ENCODE measurements around the gene JAK1. TPM values are rescaled to one million over a fixed set of nuclear protein-coding genes. Genes with fewer than 3 reads are reported as not detected.

JAK1 gene
- polyA plus RNA-seq, 2 of the 4 experiments (the other 2 are of a cell fraction), result 110 to 159 TPM

DNA sequence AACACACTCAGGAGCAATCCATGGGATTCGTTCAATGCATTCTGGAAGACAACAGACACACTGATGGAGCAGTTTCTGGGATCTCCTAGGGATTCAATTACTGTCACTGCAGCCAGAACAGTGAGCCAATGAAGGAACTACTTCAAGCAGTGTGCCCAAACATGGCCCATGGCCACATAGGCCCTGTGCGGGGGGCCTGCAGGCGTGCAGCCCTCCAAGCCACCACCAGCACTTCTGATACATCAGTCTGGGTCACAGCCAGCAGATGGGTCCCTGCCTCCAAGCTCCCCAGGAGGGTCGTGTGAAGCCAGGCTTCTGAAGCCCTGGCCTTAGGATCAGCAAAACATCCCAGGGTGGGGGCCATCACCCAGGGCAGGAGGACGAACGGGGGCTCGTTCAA is 122.2 kb downstream of the JAK1 start:
- TF ChIP-seq MYC (IDR thresholded peaks at IDR 0.05; ENCODE audit: borderline replicate concordance, low read length) (no peak), POLR2AphosphoS2 (conservative IDR thresholded peaks at IDR 0.05; ENCODE audit: low read length) (no peak), SMC3 (IDR thresholded peaks at IDR 0.05) (no peak), ZNF302 (CRISPR knock-in tag; IDR thresholded peaks at IDR 0.05) (no peak), FOXS1 (CRISPR knock-in tag; IDR thresholded peaks at IDR 0.05) (no peak), CHD2 (IDR thresholded peaks at IDR 0.05; ENCODE audit: low read length, partially characterized antibody) (no peak)
- TF ChIP-seq, protein P1, sequence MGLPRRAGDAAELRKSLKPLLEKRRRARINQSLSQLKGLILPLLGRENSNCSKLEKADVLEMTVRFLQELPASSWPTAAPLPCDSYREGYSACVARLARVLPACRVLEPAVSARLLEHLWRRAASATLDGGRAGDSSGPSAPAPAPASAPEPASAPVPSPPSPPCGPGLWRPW (IDR thresholded peaks at IDR 0.05), result no peak
- H3K4me1 ChIP-seq, result peaks cover 19% of the 10 kb centered on the region
- H3K4me3 ChIP-seq, result no peak overlapping the region
- no peak overlapping the region for H3K4me2 ChIP-seq
- WGBS (ENCODE audit: missing lambda C conversion rate), result 100% methylated on average over 5 of the region's 7 CpGs
- CTCF ChIA-PET, result interaction anchor here (0.7 to 1.3 kb wide), 2 partner anchors 85 to 843 kb away, joined by 3 read pairs; no protein-coding TSS in a partner anchor
- ATAC-seq (no peak), DNase-seq (ENCODE audit: low read depth in 1 of 2, low spot score in 1 of 2) (no peak), FAIRE-seq (no peak)
- POLR2A ChIA-PET, result no interaction called here
- no peaks in the 10 kb centered on the region for H3K9me3 ChIP-seq
- H3K27ac ChIP-seq, result no peak overlapping the region

DNA sequence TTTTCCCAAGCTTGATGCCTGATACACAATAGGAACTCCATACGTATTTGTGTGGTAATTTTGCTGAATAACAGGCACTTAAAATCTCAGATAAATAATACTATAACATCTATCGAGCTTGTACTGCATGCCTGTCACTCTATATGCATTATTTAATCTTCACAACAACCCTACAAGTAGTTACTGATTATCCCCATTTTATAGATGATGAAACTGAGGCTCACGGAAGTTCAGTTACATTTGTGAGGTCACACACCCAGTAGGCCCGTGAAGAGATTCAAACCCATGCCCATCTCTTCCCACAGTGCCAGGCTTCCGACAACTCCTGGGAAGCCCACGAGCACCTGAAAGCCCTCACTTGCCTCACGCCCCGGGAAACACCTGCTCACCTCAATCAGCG is 122.7 kb downstream of the JAK1 start:
- Histone ChIP-seq H3K4me1 (peaks cover 19% of the 10 kb centered on the region), H3K4me3 (no peak overlapping the region), H3K4me2 (no peak overlapping the region), H3K27ac (no peak overlapping the region), H3K9me3 (no peaks in the 10 kb centered on the region)
- DNase-seq (ENCODE audit: low read depth in 1 of 2, low spot score in 1 of 2) (no peak), FAIRE-seq (no peak), ATAC-seq (no peak)
- WGBS (ENCODE audit: missing lambda C conversion rate), result 84% methylated on average over 7 of the region's 9 CpGs
- POLR2A ChIA-PET, result no interaction called here
- no peak for TF ChIP-seq CHD2 (IDR thresholded peaks at IDR 0.05; ENCODE audit: low read length, partially characterized antibody)
- CTCF ChIA-PET, result interaction anchor here (1.3 kb wide), 1 partner anchor 844 kb away, joined by 3 read pairs; no protein-coding TSS in a partner anchor

DNA sequence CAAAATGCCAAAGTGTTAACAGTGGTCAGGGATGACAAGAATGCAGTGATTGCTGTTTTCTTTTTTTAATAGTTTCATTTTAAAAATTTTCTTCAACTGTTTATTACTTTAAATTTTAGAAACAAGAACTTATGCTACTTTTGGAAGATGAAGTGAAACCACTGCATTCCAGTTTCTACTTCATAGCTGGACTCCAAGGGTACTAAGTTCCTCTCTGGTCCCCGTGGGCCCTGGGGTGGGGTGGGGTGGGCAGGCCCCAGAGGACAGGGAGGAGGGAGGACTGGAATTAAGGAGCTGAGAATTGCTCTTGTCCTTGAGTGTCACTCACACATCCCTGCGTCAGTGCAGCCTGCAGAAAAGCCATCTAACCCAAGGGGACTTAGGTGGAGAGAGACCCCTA is 124.1 kb downstream of the JAK1 start:
- Histone ChIP-seq H3K27ac (0 out of 6 replicates have a peak overlapping the region, but pooled peaks of 1 of the 2 experiments have one; percentile 33), H3K4me1 (peaks cover 19% of the 10 kb centered on the region), H3K9me3 (no peaks in the 10 kb centered on the region), H3K4me3 (no peak overlapping the region), H3K4me2 (no peak overlapping the region; the same call in 2 of the 3 replicates)
- FAIRE-seq (no peak), ATAC-seq (no peak), DNase-seq (ENCODE audit: low read depth in 1 of 2, low spot score in 1 of 2) (no peak)
- POLR2A ChIA-PET, result no interaction called here
- WGBS (ENCODE audit: missing lambda C conversion rate), result 65% methylated on average over 2 of the region's 2 CpGs
- TF ChIP-seq SREBF2 (IDR thresholded peaks at IDR 0.05) (no peak), KDM1A (IDR thresholded peaks at IDR 0.05; ENCODE audit: low read depth) (no peak), ZNF302 (CRISPR knock-in tag; IDR thresholded peaks at IDR 0.05) (no peak), FOSB (CRISPR knock-in tag; IDR thresholded peaks at IDR 0.05) (no peak), MAZ (IDR thresholded peaks at IDR 0.05; ENCODE audit: borderline replicate concordance, low read depth, low read length) (no peak)
- CTCF ChIA-PET, result interaction anchor here (0.6 kb wide), 1 partner anchor 125 kb away, joined by 4 read pairs; no protein-coding TSS in a partner anchor

DNA sequence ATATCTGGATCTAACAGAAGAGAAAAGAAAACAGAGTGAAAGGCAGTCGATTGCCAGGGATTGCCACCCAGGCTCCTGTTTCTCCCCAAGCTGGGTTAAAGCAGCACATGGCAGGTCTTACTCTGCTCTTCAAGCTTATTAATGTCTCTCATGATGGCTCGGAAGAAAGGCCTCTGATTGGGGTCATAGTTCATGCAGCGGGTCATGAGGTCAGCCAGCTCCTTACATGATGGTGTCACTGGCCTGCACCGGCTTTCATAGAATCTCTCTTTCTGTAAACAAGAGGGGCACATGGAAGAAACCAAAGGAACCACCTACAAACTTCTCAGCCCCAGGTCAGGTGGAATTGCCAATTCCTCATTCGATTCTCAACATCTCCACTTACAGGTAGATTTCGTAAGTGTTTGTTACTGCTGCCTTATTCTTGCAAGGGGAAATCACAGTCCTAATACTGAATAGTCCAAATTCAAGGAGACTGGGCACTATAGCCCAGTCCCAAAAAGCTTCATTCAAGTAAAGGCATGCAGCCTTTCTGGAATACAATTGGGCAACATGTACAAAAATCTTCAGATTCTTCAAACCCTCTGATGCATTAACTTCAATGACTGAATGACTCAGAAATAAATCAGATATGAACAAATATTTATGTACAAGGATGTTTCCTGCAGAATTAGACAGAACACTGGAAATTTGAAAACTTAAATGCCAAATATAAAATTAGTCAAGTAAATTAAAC is 124.9 kb downstream of the JAK1 start:
- DNase-seq (ENCODE audit: low read depth in 1 of 2, low spot score in 1 of 2) (no peak), FAIRE-seq (no peak), ATAC-seq (no peak)
- no peaks in the 10 kb centered on the region for H3K9me3 ChIP-seq
- H3K27ac ChIP-seq, result peak overlapping the region; percentile 16 to 41; a peak in 2 of 6 replicates
- ChIA-PET CTCF (interaction anchor here (1.0 kb wide), 1 partner anchor 18 kb away, joined by 3 read pairs; no protein-coding TSS in a partner anchor), POLR2A (no interaction called here)
- WGBS (ENCODE audit: missing lambda C conversion rate), result 89% methylated on average over 6 of the region's 6 CpGs
- H3K4me2 ChIP-seq, result no peak overlapping the region; the same call in 2 of the 3 replicates
- H3K4me3 ChIP-seq, result no peak overlapping the region
- peaks cover 19% of the 10 kb centered on the region for H3K4me1 ChIP-seq
- TF ChIP-seq ZSCAN20 (CRISPR knock-in tag; IDR thresholded peaks at IDR 0.05) (no peak), ESRRA (IDR thresholded peaks at IDR 0.05; ENCODE audit: borderline replicate concordance, low read length) (no peak), CHD2 (IDR thresholded peaks at IDR 0.05; ENCODE audit: low read length, partially characterized antibody) (no peak), POLR2A (IDR thresholded peaks at IDR 0.05; ENCODE audit: low read length) (no peak), RAD21 (conservative IDR thresholded peaks at IDR 0.05 in 1 of 2, IDR thresholded peaks at IDR 0.05 in 1 of 2) (no peak), POLR2AphosphoS2 (conservative IDR thresholded peaks at IDR 0.05; ENCODE audit: low read length) (no peak), KDM5A (IDR thresholded peaks at IDR 0.05) (no peak), FOSB (CRISPR knock-in tag; IDR thresholded peaks at IDR 0.05) (no peak), RFX5 (IDR thresholded peaks at IDR 0.05) (no peak), HDAC2 (IDR thresholded peaks at IDR 0.05) (no peak), SMC3 (IDR thresholded peaks at IDR 0.05) (no peak), CBX2 (IDR thresholded peaks at IDR 0.05; ENCODE audit: borderline replicate concordance, low read depth) (no peak), EHF (CRISPR knock-in tag; IDR thresholded peaks at IDR 0.05) (no peak), HOXB13 (CRISPR knock-in tag; IDR thresholded peaks at IDR 0.05; ENCODE audit: low read depth) (no peak)
- TF ChIP-seq, protein P2, sequence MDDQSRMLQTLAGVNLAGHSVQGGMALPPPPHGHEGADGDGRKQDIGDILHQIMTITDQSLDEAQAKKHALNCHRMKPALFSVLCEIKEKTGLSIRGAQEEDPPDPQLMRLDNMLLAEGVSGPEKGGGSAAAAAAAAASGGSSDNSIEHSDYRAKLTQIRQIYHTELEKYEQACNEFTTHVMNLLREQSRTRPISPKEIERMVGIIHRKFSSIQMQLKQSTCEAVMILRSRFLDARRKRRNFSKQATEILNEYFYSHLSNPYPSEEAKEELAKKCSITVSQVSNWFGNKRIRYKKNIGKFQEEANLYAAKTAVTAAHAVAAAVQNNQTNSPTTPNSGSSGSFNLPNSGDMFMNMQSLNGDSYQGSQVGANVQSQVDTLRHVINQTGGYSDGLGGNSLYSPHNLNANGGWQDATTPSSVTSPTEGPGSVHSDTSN (IDR thresholded peaks at IDR 0.05), result no peak
- TF ChIP-seq, protein P3, sequence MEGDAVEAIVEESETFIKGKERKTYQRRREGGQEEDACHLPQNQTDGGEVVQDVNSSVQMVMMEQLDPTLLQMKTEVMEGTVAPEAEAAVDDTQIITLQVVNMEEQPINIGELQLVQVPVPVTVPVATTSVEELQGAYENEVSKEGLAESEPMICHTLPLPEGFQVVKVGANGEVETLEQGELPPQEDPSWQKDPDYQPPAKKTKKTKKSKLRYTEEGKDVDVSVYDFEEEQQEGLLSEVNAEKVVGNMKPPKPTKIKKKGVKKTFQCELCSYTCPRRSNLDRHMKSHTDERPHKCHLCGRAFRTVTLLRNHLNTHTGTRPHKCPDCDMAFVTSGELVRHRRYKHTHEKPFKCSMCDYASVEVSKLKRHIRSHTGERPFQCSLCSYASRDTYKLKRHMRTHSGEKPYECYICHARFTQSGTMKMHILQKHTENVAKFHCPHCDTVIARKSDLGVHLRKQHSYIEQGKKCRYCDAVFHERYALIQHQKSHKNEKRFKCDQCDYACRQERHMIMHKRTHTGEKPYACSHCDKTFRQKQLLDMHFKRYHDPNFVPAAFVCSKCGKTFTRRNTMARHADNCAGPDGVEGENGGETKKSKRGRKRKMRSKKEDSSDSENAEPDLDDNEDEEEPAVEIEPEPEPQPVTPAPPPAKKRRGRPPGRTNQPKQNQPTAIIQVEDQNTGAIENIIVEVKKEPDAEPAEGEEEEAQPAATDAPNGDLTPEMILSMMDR (IDR thresholded peaks at IDR 0.05), result no peak
- TF ChIP-seq, protein P4, sequence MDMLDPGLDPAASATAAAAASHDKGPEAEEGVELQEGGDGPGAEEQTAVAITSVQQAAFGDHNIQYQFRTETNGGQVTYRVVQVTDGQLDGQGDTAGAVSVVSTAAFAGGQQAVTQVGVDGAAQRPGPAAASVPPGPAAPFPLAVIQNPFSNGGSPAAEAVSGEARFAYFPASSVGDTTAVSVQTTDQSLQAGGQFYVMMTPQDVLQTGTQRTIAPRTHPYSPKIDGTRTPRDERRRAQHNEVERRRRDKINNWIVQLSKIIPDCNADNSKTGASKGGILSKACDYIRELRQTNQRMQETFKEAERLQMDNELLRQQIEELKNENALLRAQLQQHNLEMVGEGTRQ (IDR thresholded peaks at IDR 0.05), result no peak
- TF ChIP-seq, protein P5, sequence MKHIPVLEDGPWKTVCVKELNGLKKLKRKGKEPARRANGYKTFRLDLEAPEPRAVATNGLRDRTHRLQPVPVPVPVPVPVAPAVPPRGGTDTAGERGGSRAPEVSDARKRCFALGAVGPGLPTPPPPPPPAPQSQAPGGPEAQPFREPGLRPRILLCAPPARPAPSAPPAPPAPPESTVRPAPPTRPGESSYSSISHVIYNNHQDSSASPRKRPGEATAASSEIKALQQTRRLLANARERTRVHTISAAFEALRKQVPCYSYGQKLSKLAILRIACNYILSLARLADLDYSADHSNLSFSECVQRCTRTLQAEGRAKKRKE (CRISPR knock-in tag; IDR thresholded peaks at IDR 0.05; ENCODE audit: low read depth), result no peak
